ENCODE results near the gene KAT2B. TPM values are rescaled to one million over a fixed set of nuclear protein-coding genes. Genes with fewer than 3 reads are reported as not detected.
A peak's percentile ranks its signal among the peaks of the same experiment; 100 is the strongest.

Gene KAT2B
- total RNA-seq, 2 experiments from 2014 or later: 98.2 to 120 TPM

DNA sequence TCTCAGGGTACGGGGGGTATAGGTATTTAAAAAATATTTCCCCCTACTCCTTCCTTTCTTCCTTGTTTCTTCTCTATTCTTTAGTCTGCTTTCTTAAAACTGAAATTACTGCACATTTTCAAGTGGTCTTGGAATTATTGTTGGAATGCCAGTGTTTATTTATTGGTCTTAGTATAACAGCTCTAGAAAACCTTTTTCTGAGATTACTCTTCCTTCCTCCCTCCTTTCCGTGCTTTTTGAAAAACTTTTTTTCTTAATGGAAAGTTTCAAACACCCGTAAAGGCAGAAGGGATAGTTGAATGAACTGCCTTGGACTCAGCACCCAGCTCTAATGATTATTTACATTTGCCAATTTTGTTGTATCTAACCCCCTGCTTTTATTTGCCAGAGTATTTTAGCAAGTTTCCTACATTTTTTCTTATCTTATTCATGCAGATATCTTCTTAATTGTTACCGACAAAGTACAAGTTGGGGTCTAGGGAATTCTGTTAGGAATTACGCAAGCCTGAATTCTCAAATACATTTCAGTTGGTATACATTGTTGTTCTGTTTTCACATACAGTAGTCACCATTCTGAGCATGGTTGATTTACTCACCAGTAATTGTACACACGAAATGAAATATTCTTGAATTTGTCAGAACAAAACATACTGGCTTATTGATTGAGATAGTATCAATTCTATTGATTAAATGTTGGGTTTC lies 36.2 kb downstream of the KAT2B start:
- CTCF ChIA-PET: interaction anchor here (0.7 to 1.0 kb wide), 2 partner anchors 56 to 190 kb away, joined by 3 to 4 read pairs; no protein-coding TSS in a partner anchor
- no peaks in the 10 kb centered on the region for H3K9me3 Mint-ChIP-seq (ENCODE audit: low read depth)
- DNase-seq: no peak
- H3K27ac Mint-ChIP-seq: no peak overlapping the region
- ATAC-seq: no peak
- H3K4me1 Mint-ChIP-seq: peaks cover 40% of the 10 kb centered on the region
- no peaks in the 10 kb centered on the region for H3K27me3 Mint-ChIP-seq
- H3K36me3 Mint-ChIP-seq: peaks cover 61% of the 10 kb centered on the region
- H3K4me3 Mint-ChIP-seq: no peak overlapping the region

DNA sequence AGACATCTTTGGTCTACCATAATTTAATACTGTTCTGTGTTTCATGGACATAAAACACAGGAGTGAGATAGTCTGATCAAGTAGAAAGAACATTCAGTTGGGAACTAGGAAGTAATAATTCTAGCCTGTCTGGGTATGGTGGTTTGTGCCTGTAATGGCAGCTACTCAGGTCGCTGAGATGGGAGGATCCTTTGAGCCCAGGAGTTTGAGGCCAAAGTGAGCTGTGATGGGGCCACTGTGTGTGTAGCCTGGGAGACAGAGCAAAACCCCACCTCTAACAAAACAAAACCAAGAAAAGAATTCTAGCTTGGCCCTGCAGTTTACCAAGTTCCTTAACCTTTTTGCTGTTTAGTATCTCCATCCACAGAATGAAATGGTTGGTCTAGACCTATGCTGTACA lies 36.8 kb downstream of the KAT2B start:
- ATAC-seq (no peak), DNase-seq (no peak)
- peaks cover 56% of the 10 kb centered on the region for H3K36me3 Mint-ChIP-seq
- H3K27me3 Mint-ChIP-seq: no peaks in the 10 kb centered on the region
- no peak overlapping the region for H3K4me3 Mint-ChIP-seq
- CTCF ChIA-PET: no interaction called here
- no peak overlapping the region for H3K27ac Mint-ChIP-seq
- no peaks in the 10 kb centered on the region for H3K9me3 Mint-ChIP-seq (ENCODE audit: low read depth)
- peaks cover 38% of the 10 kb centered on the region for H3K4me1 Mint-ChIP-seq

- Mint-ChIP-seq H3K36me3 (peaks cover 51% of the 10 kb centered on the region), H3K9me3 (ENCODE audit: low read depth) (no peaks in the 10 kb centered on the region)
- CTCF ChIA-PET: no interaction called here
These were observed 38.0 kb downstream of the KAT2B start for GRCh38 chr3:20078194-20078714.

DNA sequence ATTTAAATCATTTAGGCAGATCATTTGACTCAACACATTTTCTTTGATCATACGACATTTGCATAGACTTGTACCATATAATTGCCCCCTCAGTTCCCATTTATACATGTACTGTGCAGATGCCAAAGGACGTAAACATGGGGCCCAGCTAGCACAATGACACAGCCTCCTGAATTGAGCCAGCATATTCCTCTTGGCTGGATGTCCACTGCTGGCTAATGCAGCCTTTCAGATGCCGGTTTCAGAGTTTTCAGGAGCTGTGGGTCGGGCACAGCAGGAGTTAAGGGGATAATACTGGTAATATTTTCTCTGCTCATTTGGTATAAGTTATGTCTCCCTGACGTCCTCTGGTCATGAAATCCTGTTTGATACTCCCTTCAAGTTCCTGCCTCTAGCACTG lies 39.4 kb downstream of the KAT2B start:
- DNase-seq (no peak), ATAC-seq (no peak)
- H3K4me1 Mint-ChIP-seq: peaks cover 35% of the 10 kb centered on the region
- H3K4me3 Mint-ChIP-seq: no peak overlapping the region
- H3K27ac Mint-ChIP-seq: peak overlapping the region; percentile 54
- no peaks in the 10 kb centered on the region for H3K27me3 Mint-ChIP-seq
- H3K9me3 Mint-ChIP-seq (ENCODE audit: low read depth): no peaks in the 10 kb centered on the region
- H3K36me3 Mint-ChIP-seq: peaks cover 51% of the 10 kb centered on the region
- CTCF ChIA-PET: interaction anchor here (0.9 to 1.1 kb wide), 2 partner anchors 15 to 24 kb away, joined by 3 read pairs; no protein-coding TSS in a partner anchor

More at GRCh38 chr3:20078194-20078714, 38.0 kb downstream of the KAT2B start:
- ATAC-seq: no peak
- no peaks in the 10 kb centered on the region for H3K27me3 Mint-ChIP-seq
- no peak for DNase-seq
- H3K27ac Mint-ChIP-seq: no peak overlapping the region
- peaks cover 34% of the 10 kb centered on the region for H3K4me1 Mint-ChIP-seq
- no peak overlapping the region for H3K4me3 Mint-ChIP-seq

GRCh38 chr3:20080956-20081554 lies 40.8 kb downstream of the KAT2B start:
- no peaks in the 10 kb centered on the region for H3K9me3 Mint-ChIP-seq (ENCODE audit: low read depth)
- H3K4me1 Mint-ChIP-seq: peaks cover 30% of the 10 kb centered on the region
- CTCF ChIA-PET: no interaction called here
- peak overlapping the region; percentile 72 for H3K27ac Mint-ChIP-seq
- H3K27me3 Mint-ChIP-seq: no peaks in the 10 kb centered on the region
- ATAC-seq (peak; percentile 91), DNase-seq (peak; percentile 60)
- H3K36me3 Mint-ChIP-seq: peaks cover 50% of the 10 kb centered on the region
- no peak overlapping the region for H3K4me3 Mint-ChIP-seq

GRCh38 chr3:20083253-20083652 lies 43.0 kb downstream of the KAT2B start:
- H3K27ac Mint-ChIP-seq: no peak overlapping the region
- no peak overlapping the region for H3K4me3 Mint-ChIP-seq
- DNase-seq: no peak
- CTCF ChIA-PET: interaction anchor here (1.4 kb wide), 2 partner anchors 9 to 51 kb away, joined by 3 to 4 read pairs; no protein-coding TSS in a partner anchor
- H3K36me3 Mint-ChIP-seq: peaks cover 52% of the 10 kb centered on the region
- H3K4me1 Mint-ChIP-seq: peaks cover 27% of the 10 kb centered on the region
- H3K9me3 Mint-ChIP-seq (ENCODE audit: low read depth): no peaks in the 10 kb centered on the region
- H3K27me3 Mint-ChIP-seq: no peaks in the 10 kb centered on the region
- no peak for ATAC-seq

DNA sequence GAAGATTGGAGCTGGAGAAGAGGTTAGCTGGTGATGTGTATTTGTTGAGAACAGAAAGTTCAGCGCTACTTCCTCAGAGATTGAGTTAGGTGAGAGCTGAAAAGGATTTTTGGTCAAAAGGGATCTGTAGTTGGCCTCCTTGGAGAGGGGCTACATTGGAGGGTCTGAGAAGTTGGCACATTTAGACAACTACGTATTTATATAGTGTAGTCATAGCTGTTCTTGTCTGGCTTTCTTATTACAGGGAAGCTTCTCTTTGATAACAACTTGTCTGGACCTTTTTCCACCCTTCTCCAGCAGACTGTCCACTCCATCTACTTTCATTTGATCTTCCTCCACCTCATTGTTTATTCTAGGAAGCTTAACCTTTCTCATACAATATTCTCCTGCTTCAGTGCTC lies 43.7 kb downstream of the KAT2B start:
- no peak overlapping the region for H3K27ac Mint-ChIP-seq

GRCh38 chr3:20091331-20092047 lies 51.2 kb downstream of the KAT2B start:
- ATAC-seq (no peak), DNase-seq (no peak)
- Mint-ChIP-seq H3K4me3 (no peak overlapping the region), H3K9me3 (ENCODE audit: low read depth) (peaks cover 10% of the 10 kb centered on the region), H3K27me3 (no peaks in the 10 kb centered on the region), H3K36me3 (peaks cover 76% of the 10 kb centered on the region), H3K27ac (no peak overlapping the region), H3K4me1 (peaks cover 23% of the 10 kb centered on the region)
- CTCF ChIA-PET: no interaction called here

More for the DNA sequence above, 43.7 kb downstream of the KAT2B start:
- H3K4me3 Mint-ChIP-seq: no peak overlapping the region
- H3K27me3 Mint-ChIP-seq: no peaks in the 10 kb centered on the region
- peaks cover 57% of the 10 kb centered on the region for H3K36me3 Mint-ChIP-seq
- peaks cover 27% of the 10 kb centered on the region for H3K4me1 Mint-ChIP-seq
- DNase-seq (no peak), ATAC-seq (no peak)
- no peaks in the 10 kb centered on the region for H3K9me3 Mint-ChIP-seq (ENCODE audit: low read depth)
- CTCF ChIA-PET: interaction anchor here (1.4 kb wide), 2 partner anchors 10 to 52 kb away, joined by 3 to 4 read pairs; no protein-coding TSS in a partner anchor

DNA sequence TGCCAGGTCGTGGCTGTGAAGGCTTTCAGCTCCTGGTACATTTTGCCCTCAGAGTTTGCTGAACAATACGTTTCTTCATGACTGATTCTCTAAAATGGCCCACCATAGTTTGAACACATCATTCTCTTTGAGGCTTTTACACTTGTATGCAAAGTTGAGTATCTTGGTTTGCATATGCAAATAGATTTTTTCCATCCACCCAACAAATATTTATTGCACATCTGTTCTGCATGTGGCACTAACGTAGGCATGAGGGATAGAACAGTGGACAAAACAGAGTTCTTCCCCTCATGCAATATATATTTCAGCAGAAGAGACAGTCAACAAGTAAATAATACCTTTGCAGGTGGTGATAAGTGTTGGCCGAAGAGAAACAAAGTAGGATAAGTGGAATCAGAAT lies 55.2 kb downstream of the KAT2B start:
- H3K36me3 Mint-ChIP-seq: peaks cover 68% of the 10 kb centered on the region

GRCh38 chr3:20096135-20096685 lies 56.0 kb downstream of the KAT2B start:
- Mint-ChIP-seq H3K27ac (no peak overlapping the region), H3K36me3 (peaks cover 66% of the 10 kb centered on the region), H3K4me3 (no peak overlapping the region), H3K4me1 (peaks cover 43% of the 10 kb centered on the region), H3K9me3 (ENCODE audit: low read depth) (peaks cover 2% of the 10 kb centered on the region), H3K27me3 (no peaks in the 10 kb centered on the region)
- CTCF ChIA-PET: no interaction called here
- DNase-seq (no peak), ATAC-seq (no peak)

More for the DNA sequence above, 55.2 kb downstream of the KAT2B start:
- Mint-ChIP-seq H3K4me1 (peaks cover 42% of the 10 kb centered on the region), H3K9me3 (ENCODE audit: low read depth) (peaks cover 3% of the 10 kb centered on the region), H3K27me3 (no peaks in the 10 kb centered on the region), H3K27ac (peak overlapping the region; percentile 3), H3K4me3 (no peak overlapping the region)
- DNase-seq (no peak), ATAC-seq (no peak)
- CTCF ChIA-PET: no interaction called here

- peak overlapping the region; percentile 51 for H3K27ac Mint-ChIP-seq
- peaks cover 63% of the 10 kb centered on the region for H3K36me3 Mint-ChIP-seq
- no peaks in the 10 kb centered on the region for H3K9me3 Mint-ChIP-seq (ENCODE audit: low read depth)
- DNase-seq: no peak
- H3K4me1 Mint-ChIP-seq: peaks cover 45% of the 10 kb centered on the region
- no peak for ATAC-seq
- H3K27me3 Mint-ChIP-seq: no peaks in the 10 kb centered on the region
- CTCF ChIA-PET: no interaction called here
- no peak overlapping the region for H3K4me3 Mint-ChIP-seq
These were observed 56.8 kb downstream of the KAT2B start for GRCh38 chr3:20097015-20097414.

GRCh38 chr3:20099060-20099459 lies 58.8 kb downstream of the KAT2B start:
- no peaks in the 10 kb centered on the region for H3K27me3 Mint-ChIP-seq
- peak overlapping the region; percentile 88 for H3K27ac Mint-ChIP-seq
- peaks cover 56% of the 10 kb centered on the region for H3K36me3 Mint-ChIP-seq
- CTCF ChIA-PET: no interaction called here
- no peak overlapping the region for H3K4me3 Mint-ChIP-seq
- no peak for ATAC-seq
- no peak for DNase-seq
- H3K9me3 Mint-ChIP-seq (ENCODE audit: low read depth): no peaks in the 10 kb centered on the region
- peaks cover 62% of the 10 kb centered on the region for H3K4me1 Mint-ChIP-seq

GRCh38 chr3:20100151-20100550 lies 59.9 kb downstream of the KAT2B start:
- H3K27me3 Mint-ChIP-seq: no peaks in the 10 kb centered on the region
- no peak for ATAC-seq
- peaks cover 69% of the 10 kb centered on the region for H3K4me1 Mint-ChIP-seq
- DNase-seq: no peak
- CTCF ChIA-PET: no interaction called here
- H3K27ac Mint-ChIP-seq: peak overlapping the region; percentile 88
- peak overlapping the region; percentile 56 for H3K4me3 Mint-ChIP-seq
- H3K9me3 Mint-ChIP-seq (ENCODE audit: low read depth): no peaks in the 10 kb centered on the region
- H3K36me3 Mint-ChIP-seq: peaks cover 49% of the 10 kb centered on the region

All from activated CD8-positive, alpha-beta memory T cell treated with anti-CD3 and anti-CD28 coated beads, Interleukin-2, amount 10 ng/mL, durations not matched to agents 7 days and 5 days (primary cell).